ENCODE results near the gene B4GALT1.

The B4GALT1 gene

GRCh38 chr9:33139421-33140228 lies 27.5 kb downstream of the B4GALT1 start:
- no peak for DNase-seq

- no peak for DNase-seq
These were observed 28.4 kb downstream of the B4GALT1 start for GRCh38 chr9:33138768-33139167.

- DNase-seq = no peak
These were observed 29.3 kb downstream of the B4GALT1 start for GRCh38 chr9:33137781-33138264.

- DNase-seq = no peak
These were observed 30.1 kb downstream of the B4GALT1 start for GRCh38 chr9:33136721-33137670.

- DNase-seq = no peak
These were observed 31.6 kb downstream of the B4GALT1 start for GRCh38 chr9:33135470-33135958.

- no peak for DNase-seq
These were observed 32.1 kb downstream of the B4GALT1 start for GRCh38 chr9:33135031-33135461.

- DNase-seq = peak; percentile 41
These were observed 34.0 kb downstream of the B4GALT1 start for GRCh38 chr9:33133186-33133585.

GRCh38 chr9:33131790-33132772 lies 35.1 kb downstream of the B4GALT1 start:
- DNase-seq = no peak

- DNase-seq = no peak
These were observed 36.0 kb downstream of the B4GALT1 start for GRCh38 chr9:33130961-33131789.

GRCh38 chr9:33129886-33130881 lies 37.0 kb downstream of the B4GALT1 start:
- no peak for DNase-seq

GRCh38 chr9:33129251-33129885 lies 37.8 kb downstream of the B4GALT1 start:
- no peak for DNase-seq

- no peak for DNase-seq
These were observed 38.6 kb downstream of the B4GALT1 start for GRCh38 chr9:33128570-33128969.

- no peak for DNase-seq
These were observed 39.3 kb downstream of the B4GALT1 start for GRCh38 chr9:33127881-33128280.

- DNase-seq = no peak
These were observed 41.0 kb downstream of the B4GALT1 start for GRCh38 chr9:33125871-33126823.

- no peak for DNase-seq
These were observed 41.7 kb downstream of the B4GALT1 start for GRCh38 chr9:33125461-33125860.

GRCh38 chr9:33124751-33125381 lies 42.3 kb downstream of the B4GALT1 start:
- DNase-seq = no peak

GRCh38 chr9:33124046-33124445 lies 43.1 kb downstream of the B4GALT1 start:
- no peak for DNase-seq

Measured in NCI-H2171 treated with DMSO at 0.1 percent for 48 hours (cell line).